Fibroblast of the aortic adventitia (primary cell): Measurements from ENCODE around the gene CRELD1. TPM values are rescaled to one million over a fixed set of nuclear protein-coding genes. Genes with fewer than 3 reads are reported as not detected.

Source experiments
- DNase-seq: peaks from one replicate; pipeline ENCODE4 v3.0.0-alpha.2; 2010; ENCODE audit warnings: low read depth
- H3K4me3 ChIP-seq: 2 replicates; pipeline ENCODE4 v1.5.1; 2011; ENCODE audit warnings: low read depth, mild to moderate bottlenecking, control low read depth, low read length, moderate library complexity
- small RNA-seq: library from RNA; depleted of rRNA; stranded (forward); fragments of <200 nt; gene quantifications from one replicate; pipeline ENCODE3, GENCODE V24; 2012
- total RNA-seq: library from RNA; depleted of rRNA; stranded (reverse); fragments of >200 nt; gene quantifications from 2 replicates; pipeline ENCODE4 v1.2.3, GENCODE V29; 2012; ENCODE audit warnings: low replicate concordance
- TF ChIP-seq, protein P1 (sequence below): IDR thresholded peaks from 2 replicates; pipeline ENCODE4 v1.5.1; 2011; ENCODE audit warnings: mild to moderate bottlenecking, low read length, control low read depth, inconsistent platforms; ENCODE audit not compliant: insufficient read depth

Gene CRELD1
- total RNA-seq, 1 donor = 7.2 TPM

DNA sequence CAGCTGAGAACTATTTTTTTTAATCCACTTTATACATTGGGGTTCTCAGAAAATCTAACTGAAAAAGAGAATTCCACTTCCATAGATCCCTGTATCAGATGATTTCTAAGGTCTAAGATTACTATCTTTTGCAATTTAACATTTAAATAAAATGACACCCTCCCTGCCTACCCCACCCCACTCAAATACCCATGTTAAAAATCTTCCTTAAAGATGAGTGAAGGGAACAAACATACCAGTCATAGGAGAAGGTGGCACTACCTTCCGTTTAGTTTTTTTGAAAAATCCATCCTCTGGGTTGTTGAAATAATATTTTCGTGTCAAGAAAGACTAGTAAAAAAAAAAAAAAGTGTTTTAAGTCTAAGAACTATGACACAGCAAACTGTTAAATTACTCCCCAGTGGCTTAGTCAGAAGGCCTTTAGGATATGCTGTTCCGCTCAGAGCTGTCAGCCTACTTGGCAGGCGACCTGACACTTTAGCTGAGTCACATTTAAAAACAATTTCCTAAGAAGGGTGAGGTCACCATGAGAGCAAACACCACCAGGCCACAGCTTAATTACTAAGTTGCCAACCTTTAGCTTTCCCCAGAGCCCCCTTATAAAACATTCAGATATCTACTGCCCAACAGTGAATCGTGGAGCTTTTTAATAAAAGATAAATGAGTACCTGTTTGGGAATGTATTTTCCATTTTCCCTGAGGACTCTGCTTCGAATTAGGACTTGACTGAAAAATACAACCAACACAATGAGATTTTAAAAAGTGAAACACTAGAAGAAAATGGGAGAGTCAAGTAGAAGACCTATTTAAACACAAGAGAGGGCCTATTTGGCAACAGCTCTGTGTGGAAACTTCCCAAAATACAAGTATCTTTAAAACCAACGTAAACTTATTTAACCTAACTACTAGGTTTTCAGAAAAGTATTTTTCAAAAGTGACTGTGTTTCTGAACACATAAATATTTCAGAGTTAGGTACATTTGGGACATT is 43.4 kb downstream of the CRELD1 start:
- peak; percentile 99 for DNase-seq
- TF ChIP-seq, protein P1, sequence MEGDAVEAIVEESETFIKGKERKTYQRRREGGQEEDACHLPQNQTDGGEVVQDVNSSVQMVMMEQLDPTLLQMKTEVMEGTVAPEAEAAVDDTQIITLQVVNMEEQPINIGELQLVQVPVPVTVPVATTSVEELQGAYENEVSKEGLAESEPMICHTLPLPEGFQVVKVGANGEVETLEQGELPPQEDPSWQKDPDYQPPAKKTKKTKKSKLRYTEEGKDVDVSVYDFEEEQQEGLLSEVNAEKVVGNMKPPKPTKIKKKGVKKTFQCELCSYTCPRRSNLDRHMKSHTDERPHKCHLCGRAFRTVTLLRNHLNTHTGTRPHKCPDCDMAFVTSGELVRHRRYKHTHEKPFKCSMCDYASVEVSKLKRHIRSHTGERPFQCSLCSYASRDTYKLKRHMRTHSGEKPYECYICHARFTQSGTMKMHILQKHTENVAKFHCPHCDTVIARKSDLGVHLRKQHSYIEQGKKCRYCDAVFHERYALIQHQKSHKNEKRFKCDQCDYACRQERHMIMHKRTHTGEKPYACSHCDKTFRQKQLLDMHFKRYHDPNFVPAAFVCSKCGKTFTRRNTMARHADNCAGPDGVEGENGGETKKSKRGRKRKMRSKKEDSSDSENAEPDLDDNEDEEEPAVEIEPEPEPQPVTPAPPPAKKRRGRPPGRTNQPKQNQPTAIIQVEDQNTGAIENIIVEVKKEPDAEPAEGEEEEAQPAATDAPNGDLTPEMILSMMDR = no peak

DNA sequence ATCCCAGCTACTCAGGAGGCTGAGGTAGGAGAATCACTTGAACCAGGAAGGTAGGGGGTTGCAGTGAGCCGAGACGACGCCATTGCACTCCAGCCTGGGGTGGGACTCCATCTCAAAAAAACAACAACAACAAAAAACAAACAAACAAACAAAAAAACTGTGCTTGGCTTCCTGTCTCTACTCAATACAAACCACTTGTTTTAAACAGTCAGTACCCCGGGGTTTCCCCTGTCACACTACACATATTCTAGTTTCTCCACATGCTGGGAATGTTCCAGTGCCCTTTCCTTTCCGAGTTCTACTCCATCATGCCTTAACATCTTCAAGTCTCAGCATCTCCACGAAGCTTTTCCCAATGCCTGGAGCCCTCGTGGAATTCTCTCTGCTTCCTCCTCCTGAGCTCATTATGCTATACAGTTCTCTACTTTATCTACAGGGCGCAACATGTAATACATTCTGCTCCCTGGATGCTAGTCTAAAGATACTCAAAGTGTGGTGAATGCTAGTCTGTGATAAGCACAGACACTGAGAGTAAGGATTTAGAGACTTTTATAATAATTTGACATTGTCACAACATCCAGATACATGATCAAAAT is 45.2 kb downstream of the CRELD1 start:
- H3K4me3 ChIP-seq = no peak overlapping the region
- TF ChIP-seq, protein P1 = no peak
- DNase-seq = no peak

More for the DNA sequence above, 43.4 kb downstream of the CRELD1 start:
- no peak overlapping the region for H3K4me3 ChIP-seq

DNA sequence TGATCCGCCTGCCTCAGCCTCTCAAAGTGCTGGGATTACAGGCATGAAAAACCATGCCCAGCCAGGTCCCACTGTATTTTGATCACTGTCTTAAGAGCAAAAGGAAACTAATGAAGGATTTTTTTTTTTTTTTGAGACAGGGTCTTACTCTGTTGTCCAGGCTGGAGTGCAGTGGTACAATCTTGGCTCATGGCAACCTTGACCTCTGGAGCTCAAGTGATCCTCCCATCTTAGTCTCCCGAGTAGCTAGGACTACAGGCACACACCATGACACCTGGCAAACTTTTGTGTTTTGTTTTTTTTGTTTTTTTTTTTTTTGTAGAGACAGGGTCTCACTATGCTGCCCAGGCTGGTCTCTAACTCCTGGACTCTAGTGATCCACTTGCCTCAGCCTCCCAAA is 46.6 kb downstream of the CRELD1 start:
- TF ChIP-seq, protein P1 = no peak
- no peak for DNase-seq
- no peak overlapping the region for H3K4me3 ChIP-seq

DNA sequence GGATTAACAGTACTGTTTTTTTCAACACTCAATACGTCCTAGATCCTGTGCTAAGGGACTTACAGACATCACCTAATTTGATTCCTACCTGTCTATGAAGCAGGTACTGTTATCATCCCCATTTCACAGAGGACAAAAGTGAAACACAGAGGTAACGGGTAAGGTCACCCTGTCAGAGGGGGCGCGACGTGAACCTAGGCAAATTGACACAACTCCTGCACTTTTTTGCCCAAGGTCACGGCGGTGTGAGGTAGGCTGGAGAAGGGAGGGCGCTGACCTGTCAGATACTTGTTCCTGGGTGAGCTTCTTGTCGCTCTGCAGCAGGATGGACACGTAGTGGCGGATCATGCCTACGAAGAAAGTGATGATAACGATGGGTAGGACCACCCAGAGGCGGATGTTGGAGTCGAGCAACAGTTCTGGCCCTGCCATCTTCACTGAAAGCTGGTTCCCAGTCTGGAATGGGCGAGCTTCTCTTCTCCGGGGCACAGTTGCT is 52.6 kb downstream of the CRELD1 start:
- TF ChIP-seq, protein P1 = no peak
- H3K4me3 ChIP-seq = peak overlapping the region; percentile 98
- DNase-seq = no peak

DNA sequence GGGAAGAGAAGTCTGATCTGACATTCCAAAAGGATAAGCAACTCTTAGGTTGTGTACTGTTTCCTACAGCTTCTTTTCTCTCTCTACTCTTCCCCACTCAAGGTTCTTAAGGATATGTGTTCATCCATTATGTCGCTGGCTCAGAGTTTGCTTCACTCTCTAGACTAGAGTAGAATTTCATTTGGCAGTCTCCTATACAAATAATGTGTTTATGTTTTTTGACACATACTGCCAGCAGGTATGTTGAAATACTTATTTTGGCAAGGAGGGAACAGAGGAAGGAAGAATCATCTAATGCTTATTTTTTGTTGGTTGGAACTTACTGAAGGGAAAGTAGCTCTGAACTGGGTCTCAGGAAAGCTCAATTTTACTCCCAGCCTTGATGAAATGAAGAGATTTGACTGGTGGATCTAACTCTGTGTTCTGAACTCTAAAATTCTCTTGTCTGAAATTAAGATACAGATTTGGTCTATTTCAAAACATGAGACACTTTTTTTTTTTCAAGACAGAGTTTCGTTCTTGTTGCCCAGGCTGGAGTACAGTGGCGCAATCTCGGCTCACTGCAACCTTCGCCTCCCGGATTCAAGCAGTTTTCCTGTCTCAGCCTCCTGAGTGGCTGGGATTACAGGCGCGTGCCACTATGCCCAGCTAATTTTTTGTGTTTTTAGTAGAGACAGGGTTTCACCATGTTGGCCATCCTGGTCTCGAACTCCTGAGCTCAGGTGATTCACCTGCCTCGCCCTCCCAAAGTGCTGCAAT is 60.6 kb downstream of the CRELD1 start:
- TF ChIP-seq, protein P1 = no peak
- DNase-seq = peak; percentile 75
- H3K4me3 ChIP-seq = no peak overlapping the region

Small RNA genes lying within 50 kb of the gene (small RNA-seq; reads per million reads assigned to genes)
- not detected for gene RNU6-882P

Other genes with a start within 250 kb of the CRELD1 start
- not detected in 2 replicates for gene CPNE9, start 230.0 kb upstream of the CRELD1 start, total RNA-seq
- gene BRPF1, start 202.1 kb upstream of the CRELD1 start, total RNA-seq = 7.8 and 13.9 TPM in 2 replicates
- 32.1 and 55.0 TPM in 2 replicates for gene OGG1, start 183.9 kb upstream of the CRELD1 start, total RNA-seq
- 24.5 and 41.5 TPM in 2 replicates for gene CAMK1, start 163.9 kb upstream of the CRELD1 start, total RNA-seq
- 73.8 and 74.2 TPM in 2 replicates for gene TADA3, start 141.4 kb upstream of the CRELD1 start, total RNA-seq
- gene ARPC4, start 140.8 kb upstream of the CRELD1 start, total RNA-seq = 78.4 and 198 TPM in 2 replicates
- 34.3 and 40.8 TPM in 2 replicates for gene TTLL3, start 123.6 kb upstream of the CRELD1 start, total RNA-seq
- gene RPUSD3, start 89.8 kb upstream of the CRELD1 start, total RNA-seq = 21.3 and 25.8 TPM in 2 replicates
- gene CIDEC, start 53.6 kb upstream of the CRELD1 start, total RNA-seq = not detected in 2 replicates
- 9.8 and 25.8 TPM in 2 replicates for gene JAGN1, start 43.2 kb upstream of the CRELD1 start, total RNA-seq
- 1.5 and 3.1 TPM in 2 replicates for gene IL17RE, start 31.0 kb upstream of the CRELD1 start, total RNA-seq
- 47.9 and 52.2 TPM in 2 replicates for gene IL17RC, start 16.7 kb upstream of the CRELD1 start, total RNA-seq
- 4.2 and 5.5 TPM in 2 replicates for gene PRRT3, start 18.6 kb downstream of the CRELD1 start, total RNA-seq
- 17.9 and 59.7 TPM in 2 replicates for gene EMC3, start 53.0 kb downstream of the CRELD1 start, total RNA-seq
- gene FANCD2, start 92.6 kb downstream of the CRELD1 start, total RNA-seq = 2.2 and 26.8 TPM in 2 replicates
- not detected in 2 replicates for gene FANCD2OS, start 174.4 kb downstream of the CRELD1 start, total RNA-seq
- gene BRK1, start 181.8 kb downstream of the CRELD1 start, total RNA-seq = 34.2 and 172 TPM in 2 replicates
- 29.9 and 32.2 TPM in 2 replicates for gene VHL, start 207.9 kb downstream of the CRELD1 start, total RNA-seq
- gene IRAK2, start 231.1 kb downstream of the CRELD1 start, total RNA-seq = 0.90 and 9.1 TPM in 2 replicates